OCI-LY3 (cell line): ENCODE measurements around the gene STAT3.

Experiments
- EZH2phosphoT487 ChIP-seq: fragments of 200-600 bp; shearing (Covaris generic); IDR thresholded peaks from 2 replicates; pipeline ENCODE4 v1.6.1; 2018; ENCODE audit warnings: antibody characterized with exemption, mixed run types, low read depth
- TF ChIP-seq, protein P1 (sequence below): fragments of 200-600, 300-600 bp; sonication (generic); IDR thresholded peaks from 2 replicates; pipeline ENCODE4 v1.5.1; 2014; ENCODE audit warnings: antibody characterized with exemption, low read length, low read depth

DNA sequence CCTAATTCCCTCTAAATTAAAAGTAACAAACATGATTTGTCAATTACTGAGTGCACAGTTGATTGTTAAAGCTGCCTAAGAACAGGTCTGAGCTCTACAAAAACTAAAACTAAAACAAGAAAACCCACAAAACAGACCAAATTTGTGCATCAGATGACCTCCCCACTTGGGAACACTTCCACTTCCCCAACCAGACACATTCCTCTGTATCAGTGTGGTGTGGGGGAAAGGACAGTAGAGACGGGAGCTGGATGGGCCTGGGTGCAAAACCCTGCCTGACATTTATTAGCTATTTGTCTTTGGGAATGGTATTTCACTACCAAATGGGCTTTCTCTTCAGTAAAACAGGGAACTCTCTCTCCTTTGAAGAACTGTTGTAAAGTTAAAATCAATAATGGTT is 29.8 kb downstream of the STAT3 start:
- TF ChIP-seq, protein P1, sequence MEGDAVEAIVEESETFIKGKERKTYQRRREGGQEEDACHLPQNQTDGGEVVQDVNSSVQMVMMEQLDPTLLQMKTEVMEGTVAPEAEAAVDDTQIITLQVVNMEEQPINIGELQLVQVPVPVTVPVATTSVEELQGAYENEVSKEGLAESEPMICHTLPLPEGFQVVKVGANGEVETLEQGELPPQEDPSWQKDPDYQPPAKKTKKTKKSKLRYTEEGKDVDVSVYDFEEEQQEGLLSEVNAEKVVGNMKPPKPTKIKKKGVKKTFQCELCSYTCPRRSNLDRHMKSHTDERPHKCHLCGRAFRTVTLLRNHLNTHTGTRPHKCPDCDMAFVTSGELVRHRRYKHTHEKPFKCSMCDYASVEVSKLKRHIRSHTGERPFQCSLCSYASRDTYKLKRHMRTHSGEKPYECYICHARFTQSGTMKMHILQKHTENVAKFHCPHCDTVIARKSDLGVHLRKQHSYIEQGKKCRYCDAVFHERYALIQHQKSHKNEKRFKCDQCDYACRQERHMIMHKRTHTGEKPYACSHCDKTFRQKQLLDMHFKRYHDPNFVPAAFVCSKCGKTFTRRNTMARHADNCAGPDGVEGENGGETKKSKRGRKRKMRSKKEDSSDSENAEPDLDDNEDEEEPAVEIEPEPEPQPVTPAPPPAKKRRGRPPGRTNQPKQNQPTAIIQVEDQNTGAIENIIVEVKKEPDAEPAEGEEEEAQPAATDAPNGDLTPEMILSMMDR = no peak
- no peak for TF ChIP-seq EZH2phosphoT487
